HepG2 (cell line): Measurements from ENCODE around the gene FARSB. TPM values are rescaled to one million over a fixed set of nuclear protein-coding genes. Genes with fewer than 3 reads are reported as not detected.

Experiments used
- ATM ChIP-seq: fragments of 450-650 bp; IDR thresholded peaks from 2 replicates; pipeline ENCODE4 v1.7.1; 2017; ENCODE audit warnings: mild to moderate bottlenecking, borderline replicate concordance
- ETS1 ChIP-seq: sonication (generic); formaldehyde crosslinking; IDR thresholded peaks from 2 replicates; pipeline ENCODE4 v1.4.0; 2020; ENCODE audit warnings: missing genetic modification reagents
- HNRNPK ChIP-seq: fragments of 200-400 bp; formaldehyde crosslinking; IDR thresholded peaks from 2 replicates; pipeline ENCODE4 v1.6.1; 2018; ENCODE audit warnings: low read length, low read depth, moderate library complexity, mild to moderate bottlenecking; ENCODE audit not compliant: poor library complexity, severe bottlenecking
- HOMEZ ChIP-seq: IDR thresholded peaks from 2 replicates; pipeline ENCODE4 v1.6.1; 2016; ENCODE audit warnings: low read depth
- KDM2A ChIP-seq: sonication (generic); formaldehyde crosslinking; IDR thresholded peaks from 2 replicates; pipeline ENCODE4 v1.4.0; 2020; ENCODE audit warnings: low read depth, missing genetic modification reagents, borderline replicate concordance
- MTERF4 ChIP-seq: sonication (generic); formaldehyde crosslinking; IDR thresholded peaks from 2 replicates; pipeline ENCODE4 v1.8.0; 2023; ENCODE audit warnings: mild to moderate bottlenecking, missing genetic modification reagents
- NKX3-1 ChIP-seq: sonication (generic); formaldehyde crosslinking; IDR thresholded peaks from 2 replicates; pipeline ENCODE4 v1.5.0; 2020; ENCODE audit warnings: missing genetic modification reagents
- PITX1 ChIP-seq: sonication (generic); formaldehyde crosslinking; IDR thresholded peaks from 2 replicates; pipeline ENCODE4 v1.5.1; 2020; ENCODE audit warnings: mild to moderate bottlenecking, missing genetic modification reagents
- PRDM15 ChIP-seq: sonication (generic); formaldehyde crosslinking; IDR thresholded peaks from 2 replicates; pipeline ENCODE4 v1.4.0; 2020; ENCODE audit warnings: missing genetic modification reagents
- PRPF4 ChIP-seq: fragments of 200-400 bp; formaldehyde crosslinking; IDR thresholded peaks from 2 replicates; pipeline ENCODE4 v1.6.1; 2016; ENCODE audit warnings: low read length, low read depth; ENCODE audit not compliant: poor library complexity, severe bottlenecking
- SKI ChIP-seq: fragments of 450-650 bp; IDR thresholded peaks from one replicate; pipeline ENCODE4 v1.6.1; 2018; ENCODE audit warnings: mild to moderate bottlenecking; ENCODE audit not compliant: partially characterized antibody
- SMAD9 ChIP-seq: sonication (generic); formaldehyde crosslinking; IDR thresholded peaks from 2 replicates; pipeline ENCODE4 v1.5.1; 2020; ENCODE audit warnings: mild to moderate bottlenecking, missing genetic modification reagents
- SPEN ChIP-seq: sonication (generic); formaldehyde crosslinking; IDR thresholded peaks from 2 replicates; pipeline ENCODE4 v1.5.1; 2020; ENCODE audit warnings: low read depth, mild to moderate bottlenecking, missing genetic modification reagents
- TRAFD1 ChIP-seq: sonication (generic); formaldehyde crosslinking; IDR thresholded peaks from 2 replicates; pipeline ENCODE4 v1.5.1; 2020; ENCODE audit warnings: missing genetic modification reagents, mild to moderate bottlenecking, borderline replicate concordance
- ZBTB7A ChIP-seq: sonication (generic); formaldehyde crosslinking; IDR thresholded peaks from 2 replicates; pipeline ENCODE4 v1.8.0; 2022; ENCODE audit warnings: mild to moderate bottlenecking, missing genetic modification reagents
- ZNF235 ChIP-seq: sonication (generic); formaldehyde crosslinking; IDR thresholded peaks from 2 replicates; pipeline ENCODE4 v1.8.1; 2023; ENCODE audit warnings: mild to moderate bottlenecking, missing genetic modification reagents, borderline replicate concordance
- ZNF430 ChIP-seq: sonication (generic); formaldehyde crosslinking; IDR thresholded peaks from 2 replicates; pipeline ENCODE4 v1.9.0; 2021; ENCODE audit warnings: mild to moderate bottlenecking, missing genetic modification reagents
- ZNF660 ChIP-seq: sonication (generic); formaldehyde crosslinking; IDR thresholded peaks from 2 replicates; pipeline ENCODE4 v1.5.1; 2020; ENCODE audit warnings: mild to moderate bottlenecking, low read depth, missing genetic modification reagents, borderline replicate concordance
- polyA plus RNA-seq, 8 experiments: library from polyadenylated mRNA; depleted of rRNA in 3 of 8; stranded (reverse) in 7 of 8; unstranded in 1 of 8; fragments of >200 nt; fragmentation: Illumina TruSeq in 4 of 8; extraction: Trizol in 4 of 8; gene quantifications; 2 replicates each; pipeline versions ENCODE4 v1.2.1 to v1.2.3, GENCODE V29; 2011 to 2016; ENCODE audit warnings: low read depth in 4 of 8, missing spikeins in 1 of 8, mixed read lengths in 1 of 8; ENCODE audit not compliant: insufficient read depth in 1 of 8
- total RNA-seq, 5 experiments: library from RNA; depleted of rRNA; stranded (reverse); fragments of >200 nt; fragmentation: Illumina TruSeq; extraction: Trizol; gene quantifications; 2 replicates each; pipeline ENCODE4 v1.2.3, GENCODE V29; 2016; ENCODE audit warnings: low read depth in 1 of 5

The FARSB gene
- total and polyA plus RNA-seq, 2 of the 13 experiments (the other 11 are each of a cell fraction or from before 2014, with no cell fraction given) = 23.3 to 45.9 TPM

- no peak; the same call in 1 of the 2 replicates for TF ChIP-seq ZNF430 (CRISPR knock-in tag)
- TF ChIP-seq PRPF4 = no peak
- peak; percentile 85 for TF ChIP-seq HNRNPK
- no peak; the same call in 1 of the 2 replicates for TF ChIP-seq HOMEZ (CRISPR knock-in tag)
- peak; percentile 79 for TF ChIP-seq SPEN (CRISPR knock-in tag)
- TF ChIP-seq ZBTB7A (CRISPR knock-in tag) = peak; percentile 41
- peak; percentile 54 for TF ChIP-seq SKI
- TF ChIP-seq NKX3-1 = peak; percentile 87; the same call in 1 of the 2 replicates
- TF ChIP-seq TRAFD1 (CRISPR knock-in tag) = no peak
- TF ChIP-seq ZNF660 (CRISPR knock-in tag) = no peak; the same call in 1 of the 2 replicates
- peak; percentile 79 for TF ChIP-seq ZNF235 (CRISPR knock-in tag)
- TF ChIP-seq KDM2A = peak; percentile 79; the same call in 1 of the 2 replicates
- no peak for TF ChIP-seq ATM
- peak; percentile 97 for TF ChIP-seq PRDM15 (CRISPR knock-in tag)
- no peak for TF ChIP-seq SMAD9 (CRISPR knock-in tag)
- peak; percentile 67; the same call in 1 of the 2 replicates for TF ChIP-seq PITX1 (CRISPR knock-in tag)
- peak; percentile 81 for TF ChIP-seq MTERF4 (CRISPR knock-in tag)
- TF ChIP-seq ETS1 (CRISPR knock-in tag) = no peak
Observed at GRCh38 chr2:222671259-222672067, 15.6 kb upstream of the FARSB start, which contains the start of gene MOGAT1 (continued).
